ENCODE data around the gene IL1A.

IL1A gene

DNA sequence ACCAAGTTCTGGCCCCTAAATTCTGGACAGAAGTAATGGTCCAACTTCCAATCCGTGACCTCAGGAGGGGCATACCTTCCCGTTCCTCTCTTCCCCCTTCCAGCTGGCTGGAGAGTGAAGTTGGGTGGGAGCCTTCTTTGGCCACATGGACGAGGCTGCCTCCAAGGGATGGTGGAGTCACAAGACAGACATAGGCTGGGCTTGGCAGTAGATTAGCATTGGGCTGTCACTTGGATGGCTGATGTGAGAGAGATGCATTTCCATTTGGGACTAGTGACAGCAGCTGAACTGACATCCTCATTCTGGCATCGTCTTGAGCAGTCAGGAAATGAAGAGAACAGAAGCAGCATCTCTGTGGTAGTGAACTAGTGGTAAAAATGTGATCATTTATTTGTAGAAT lies 50.8 kb downstream of the IL1A start:
- TF ChIP-seq, protein P1, sequence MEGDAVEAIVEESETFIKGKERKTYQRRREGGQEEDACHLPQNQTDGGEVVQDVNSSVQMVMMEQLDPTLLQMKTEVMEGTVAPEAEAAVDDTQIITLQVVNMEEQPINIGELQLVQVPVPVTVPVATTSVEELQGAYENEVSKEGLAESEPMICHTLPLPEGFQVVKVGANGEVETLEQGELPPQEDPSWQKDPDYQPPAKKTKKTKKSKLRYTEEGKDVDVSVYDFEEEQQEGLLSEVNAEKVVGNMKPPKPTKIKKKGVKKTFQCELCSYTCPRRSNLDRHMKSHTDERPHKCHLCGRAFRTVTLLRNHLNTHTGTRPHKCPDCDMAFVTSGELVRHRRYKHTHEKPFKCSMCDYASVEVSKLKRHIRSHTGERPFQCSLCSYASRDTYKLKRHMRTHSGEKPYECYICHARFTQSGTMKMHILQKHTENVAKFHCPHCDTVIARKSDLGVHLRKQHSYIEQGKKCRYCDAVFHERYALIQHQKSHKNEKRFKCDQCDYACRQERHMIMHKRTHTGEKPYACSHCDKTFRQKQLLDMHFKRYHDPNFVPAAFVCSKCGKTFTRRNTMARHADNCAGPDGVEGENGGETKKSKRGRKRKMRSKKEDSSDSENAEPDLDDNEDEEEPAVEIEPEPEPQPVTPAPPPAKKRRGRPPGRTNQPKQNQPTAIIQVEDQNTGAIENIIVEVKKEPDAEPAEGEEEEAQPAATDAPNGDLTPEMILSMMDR (IDR thresholded peaks at IDR 0.05; ENCODE audit: borderline replicate concordance, insufficient read depth, low read depth, low read length), result no peak
- H3K4me3 ChIP-seq (ENCODE audit: low read depth, low read length), result no peak overlapping the region

DNA sequence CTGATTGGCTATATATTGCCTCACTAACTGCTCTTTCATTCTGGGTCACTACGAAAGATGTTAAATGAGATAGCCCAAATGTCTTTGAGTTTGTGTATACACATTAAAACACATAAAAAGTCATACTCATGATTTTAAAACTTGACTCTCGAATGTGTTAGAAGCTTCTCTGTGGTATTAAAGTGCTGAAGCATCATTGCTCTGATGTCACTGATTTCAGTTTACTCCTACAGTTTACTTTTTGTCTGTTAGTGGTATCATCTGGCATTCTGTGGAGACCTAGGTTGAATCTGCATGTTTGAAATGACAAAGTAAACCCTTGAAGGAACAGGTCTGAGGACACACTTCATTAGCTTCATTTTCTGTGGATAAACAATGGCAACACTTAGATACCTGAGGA lies 52.8 kb downstream of the IL1A start:
- TF ChIP-seq, protein P1 (IDR thresholded peaks at IDR 0.05; ENCODE audit: borderline replicate concordance, insufficient read depth, low read depth, low read length), result no peak
- H3K4me3 ChIP-seq (ENCODE audit: low read depth, low read length), result no peak overlapping the region

DNA sequence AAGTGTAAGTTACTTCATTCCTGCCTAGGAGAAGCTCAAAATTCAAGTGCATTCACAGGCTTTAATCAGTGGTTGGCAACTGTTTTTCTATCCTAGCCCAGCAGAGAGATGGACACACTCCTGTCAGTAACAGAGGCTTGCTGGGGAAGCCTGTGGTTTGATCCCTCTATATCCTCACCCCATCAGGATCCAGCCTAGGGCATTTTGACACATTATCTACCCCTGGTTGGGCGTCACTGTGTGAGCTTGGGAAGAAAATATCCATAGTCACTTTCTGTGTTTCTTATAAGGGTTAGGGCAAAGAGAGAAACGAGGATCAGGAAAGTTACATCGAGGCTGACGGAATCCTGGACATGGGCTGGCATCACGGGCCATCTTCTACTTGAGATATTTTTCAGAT lies 53.5 kb downstream of the IL1A start:
- H3K4me3 ChIP-seq (ENCODE audit: low read depth, low read length), result no peak overlapping the region
- TF ChIP-seq, protein P1 (IDR thresholded peaks at IDR 0.05; ENCODE audit: borderline replicate concordance, insufficient read depth, low read depth, low read length), result no peak

DNA sequence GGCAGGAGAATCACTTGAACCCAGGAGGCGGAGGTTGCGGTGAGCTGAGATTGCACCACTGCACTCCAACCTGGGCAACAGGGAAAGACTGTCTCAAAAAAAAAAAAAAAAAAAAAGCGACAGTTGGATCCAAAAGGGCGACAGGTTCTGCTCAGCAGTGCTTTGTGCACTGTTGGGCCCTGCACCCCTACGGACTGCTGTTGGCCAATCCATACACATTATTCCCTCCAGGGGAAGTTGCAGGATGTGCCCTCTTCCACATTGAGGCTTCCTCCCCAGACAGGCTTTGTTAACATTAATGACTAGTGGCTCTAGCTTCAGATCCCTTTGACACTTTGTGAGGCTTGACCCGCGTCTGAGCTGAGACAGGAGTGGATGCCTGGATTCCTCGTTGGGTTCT lies 54.1 kb downstream of the IL1A start:
- H3K4me3 ChIP-seq (ENCODE audit: low read depth, low read length), result no peak overlapping the region
- TF ChIP-seq, protein P1 (IDR thresholded peaks at IDR 0.05; ENCODE audit: borderline replicate concordance, insufficient read depth, low read depth, low read length), result no peak

DNA sequence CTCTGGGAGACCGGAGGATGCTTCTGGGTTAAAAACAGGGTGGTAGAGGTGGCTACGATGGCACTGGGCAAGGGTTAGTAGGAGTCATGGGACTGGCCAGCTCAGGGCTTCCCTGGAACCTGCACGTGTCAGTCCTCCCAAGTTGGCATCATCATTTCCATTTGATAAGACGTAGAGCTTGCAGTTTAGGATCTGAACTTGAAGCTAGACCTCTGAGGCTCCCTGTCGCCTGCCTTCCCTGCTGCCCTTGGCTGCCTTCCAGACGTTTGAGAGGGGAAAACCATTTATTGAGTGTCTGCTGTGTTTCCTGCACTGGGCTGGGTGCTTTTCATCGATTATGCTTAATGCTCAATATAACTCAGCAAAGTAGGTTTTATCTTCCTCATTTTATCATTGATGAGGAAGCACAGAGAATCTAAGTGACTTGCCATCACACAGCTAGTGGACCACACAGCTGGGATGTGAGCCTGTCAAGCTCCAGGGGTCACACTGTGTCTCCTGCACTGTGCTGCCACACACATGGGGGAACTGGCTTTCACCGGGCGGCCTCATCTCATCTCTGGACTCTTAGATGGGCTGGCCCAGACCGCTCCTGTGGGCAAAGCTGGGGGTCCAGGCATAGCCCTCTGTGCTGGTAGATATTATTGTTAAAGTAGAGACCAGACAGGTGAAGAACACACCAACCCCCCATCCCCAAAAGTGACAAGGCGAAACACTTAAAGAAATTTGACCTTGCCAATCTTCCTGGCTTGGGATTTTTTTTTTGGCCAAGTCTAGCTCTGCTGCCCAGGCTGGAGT lies 55.7 kb downstream of the IL1A start:
- TF ChIP-seq, protein P1 (IDR thresholded peaks at IDR 0.05; ENCODE audit: borderline replicate concordance, insufficient read depth, low read depth, low read length), result no peak
- H3K4me3 ChIP-seq (ENCODE audit: low read depth, low read length), result no peak overlapping the region

DNA sequence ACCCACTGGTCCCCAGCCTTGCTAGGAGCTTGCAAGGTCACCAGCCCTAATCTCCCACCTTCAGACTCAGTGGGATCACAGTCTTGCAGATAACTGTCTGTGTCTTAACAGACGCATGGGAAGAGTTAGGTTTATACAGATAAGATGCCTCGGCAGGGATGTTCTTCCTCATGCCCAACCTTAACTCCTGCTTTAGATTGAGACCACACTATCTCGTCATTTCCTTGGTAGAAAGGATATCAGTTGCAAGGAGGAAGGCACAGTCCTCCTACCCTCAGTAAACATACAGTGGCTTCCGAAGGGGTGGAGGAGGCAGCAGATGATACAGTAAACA lies 56.3 kb downstream of the IL1A start:
- H3K4me3 ChIP-seq (ENCODE audit: low read depth, low read length), result no peak overlapping the region
- TF ChIP-seq, protein P1 (IDR thresholded peaks at IDR 0.05; ENCODE audit: borderline replicate concordance, insufficient read depth, low read depth, low read length), result no peak

DNA sequence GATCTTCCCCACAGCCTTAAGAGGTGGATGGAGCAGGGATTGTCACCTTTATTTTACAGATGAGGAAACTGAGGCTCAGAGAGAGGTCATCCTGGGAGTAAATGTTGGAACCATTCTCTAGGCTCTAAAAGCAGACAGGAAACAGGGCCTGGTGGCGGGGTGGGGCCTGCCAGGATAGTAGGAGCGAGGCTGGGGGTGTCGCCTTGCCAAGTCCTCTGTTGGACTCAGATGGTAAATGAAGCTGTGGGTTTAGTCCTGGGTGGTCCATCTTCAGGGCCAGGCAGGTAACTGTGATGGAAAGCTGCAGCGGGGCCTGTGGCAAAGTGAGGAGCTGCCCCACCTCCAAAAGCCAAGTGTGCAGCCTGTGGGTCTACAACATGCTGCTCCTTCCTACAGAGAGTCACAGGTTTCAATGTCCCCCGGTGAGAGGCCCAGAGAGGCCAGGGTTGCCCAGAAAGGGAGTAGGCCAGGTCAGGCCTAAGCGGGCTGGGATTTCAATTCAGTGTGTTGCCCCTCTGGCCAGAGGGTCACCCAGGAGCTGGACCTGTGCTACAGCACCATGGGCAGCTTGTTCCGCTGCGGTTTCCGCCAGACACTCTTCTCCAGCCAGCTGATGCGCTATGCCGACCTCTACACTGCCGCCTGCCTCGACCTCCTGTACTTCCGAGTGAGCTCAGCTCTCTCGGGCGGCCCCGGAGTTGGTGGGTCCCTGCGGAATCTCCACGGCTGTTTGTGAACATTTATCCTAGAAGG lies 56.8 kb downstream of the IL1A start:
- no peak overlapping the region for H3K4me3 ChIP-seq (ENCODE audit: low read depth, low read length)
- TF ChIP-seq, protein P1 (IDR thresholded peaks at IDR 0.05; ENCODE audit: borderline replicate concordance, insufficient read depth, low read depth, low read length), result no peak
